ENCODE measurements around the gene HDAC7. TPM values are rescaled to one million over a fixed set of nuclear protein-coding genes. Genes with fewer than 3 reads are reported as not detected.

The HDAC7 gene
- total RNA-seq (2014; rRNA removed; shearing (Covaris generic); ENCODE audit: low replicate concordance): 30.5 and 31.5 TPM in 2 replicates

- DNase-seq: peak; percentile 94
- peaks cover 24% of the 10 kb centered on the region for H3K36me3 ChIP-seq
- H3K9me3 ChIP-seq: no peaks in the 10 kb centered on the region
- peak within 1 kb of the TSS; percentile 75 for H3K4me3 ChIP-seq
- no peaks in the 10 kb centered on the region for H3K27me3 ChIP-seq
Measured at GRCh38 chr12:47819896-47820630, at the start of gene HDAC7. HDAC7 (minus strand) TSS chr12:47819903; CDS start chr12:47819785, 118 bp downstream.

- H3K27me3 ChIP-seq: no peaks in the 10 kb centered on the region
- DNase-seq: no peak
- peaks cover 17% of the 10 kb centered on the region for H3K36me3 ChIP-seq
- H3K9me3 ChIP-seq: no peaks in the 10 kb centered on the region
- no peak overlapping the region for H3K4me3 ChIP-seq
Measured at GRCh38 chr12:47868552-47869031, 48.9 kb upstream of the HDAC7 start.

GRCh38 chr12:47868041-47868440, 48.3 kb upstream of the HDAC7 start:
- no peaks in the 10 kb centered on the region for H3K9me3 ChIP-seq
- H3K4me3 ChIP-seq: no peak overlapping the region
- no peaks in the 10 kb centered on the region for H3K27me3 ChIP-seq
- peak; percentile 73 for DNase-seq
- H3K36me3 ChIP-seq: peaks cover 17% of the 10 kb centered on the region

GRCh38 chr12:47867495-47867941, 47.8 kb upstream of the HDAC7 start:
- Histone ChIP-seq H3K4me3 (no peak overlapping the region), H3K36me3 (peaks cover 17% of the 10 kb centered on the region), H3K27me3 (no peaks in the 10 kb centered on the region), H3K9me3 (no peaks in the 10 kb centered on the region)
- peak; percentile 86 for DNase-seq

GRCh38 chr12:47864646-47865235, 45.0 kb upstream of the HDAC7 start:
- DNase-seq: no peak
- no peak overlapping the region for H3K4me3 ChIP-seq
- H3K27me3 ChIP-seq: no peaks in the 10 kb centered on the region
- H3K36me3 ChIP-seq: peaks cover 17% of the 10 kb centered on the region
- H3K9me3 ChIP-seq: no peaks in the 10 kb centered on the region

GRCh38 chr12:47863985-47864384, 44.3 kb upstream of the HDAC7 start:
- H3K4me3 ChIP-seq: no peak overlapping the region
- DNase-seq: peak; percentile 32
- H3K36me3 ChIP-seq: peaks cover 17% of the 10 kb centered on the region
- no peaks in the 10 kb centered on the region for H3K27me3 ChIP-seq
- H3K9me3 ChIP-seq: no peaks in the 10 kb centered on the region

GRCh38 chr12:47863467-47863866, 43.8 kb upstream of the HDAC7 start:
- peaks cover 17% of the 10 kb centered on the region for H3K36me3 ChIP-seq
- no peaks in the 10 kb centered on the region for H3K9me3 ChIP-seq

GRCh38 chr12:47862881-47863280, 43.2 kb upstream of the HDAC7 start:
- no peak for DNase-seq
- Histone ChIP-seq H3K27me3 (no peaks in the 10 kb centered on the region), H3K36me3 (peaks cover 17% of the 10 kb centered on the region), H3K9me3 (no peaks in the 10 kb centered on the region), H3K4me3 (no peak overlapping the region)

More at GRCh38 chr12:47863467-47863866, 43.8 kb upstream of the HDAC7 start:
- no peaks in the 10 kb centered on the region for H3K27me3 ChIP-seq
- H3K4me3 ChIP-seq: no peak overlapping the region
- DNase-seq: no peak

GRCh38 chr12:47862167-47862750, 42.6 kb upstream of the HDAC7 start:
- no peak for DNase-seq
- H3K36me3 ChIP-seq: peaks cover 17% of the 10 kb centered on the region
- no peaks in the 10 kb centered on the region for H3K9me3 ChIP-seq
- H3K27me3 ChIP-seq: no peaks in the 10 kb centered on the region
- no peak overlapping the region for H3K4me3 ChIP-seq

- no peaks in the 10 kb centered on the region for H3K9me3 ChIP-seq
- no peaks in the 10 kb centered on the region for H3K27me3 ChIP-seq
- no peak for DNase-seq
- H3K36me3 ChIP-seq: peaks cover 16% of the 10 kb centered on the region
- H3K4me3 ChIP-seq: no peak overlapping the region
Measured at GRCh38 chr12:47860873-47861272, 41.2 kb upstream of the HDAC7 start.

GRCh38 chr12:47860279-47860841, 40.7 kb upstream of the HDAC7 start:
- Histone ChIP-seq H3K27me3 (no peaks in the 10 kb centered on the region), H3K9me3 (no peaks in the 10 kb centered on the region), H3K36me3 (peaks cover 17% of the 10 kb centered on the region), H3K4me3 (no peak overlapping the region)
- DNase-seq: no peak

- no peak for DNase-seq
Measured at GRCh38 chr12:47858511-47859266, 39.0 kb upstream of the HDAC7 start.

GRCh38 chr12:47856721-47857575, 37.2 kb upstream of the HDAC7 start:
- Histone ChIP-seq H3K36me3 (peaks cover 19% of the 10 kb centered on the region), H3K9me3 (no peaks in the 10 kb centered on the region), H3K27me3 (no peaks in the 10 kb centered on the region), H3K4me3 (no peak overlapping the region)
- DNase-seq: no peak

More at GRCh38 chr12:47858511-47859266, 39.0 kb upstream of the HDAC7 start:
- H3K27me3 ChIP-seq: no peaks in the 10 kb centered on the region
- no peak overlapping the region for H3K4me3 ChIP-seq
- peaks cover 21% of the 10 kb centered on the region for H3K36me3 ChIP-seq
- no peaks in the 10 kb centered on the region for H3K9me3 ChIP-seq

- Histone ChIP-seq H3K36me3 (peaks cover 15% of the 10 kb centered on the region), H3K9me3 (no peaks in the 10 kb centered on the region), H3K27me3 (no peaks in the 10 kb centered on the region), H3K4me3 (no peak overlapping the region)
- DNase-seq: no peak
Measured at GRCh38 chr12:47856094-47856493, 36.4 kb upstream of the HDAC7 start.

- no peaks in the 10 kb centered on the region for H3K27me3 ChIP-seq
- H3K9me3 ChIP-seq: no peaks in the 10 kb centered on the region
Measured at GRCh38 chr12:47855502-47855901, 35.8 kb upstream of the HDAC7 start.

GRCh38 chr12:47854531-47854930, 34.8 kb upstream of the HDAC7 start:
- Histone ChIP-seq H3K4me3 (no peak overlapping the region), H3K36me3 (peaks cover 15% of the 10 kb centered on the region), H3K27me3 (no peaks in the 10 kb centered on the region), H3K9me3 (no peaks in the 10 kb centered on the region)
- DNase-seq: no peak

More at GRCh38 chr12:47855502-47855901, 35.8 kb upstream of the HDAC7 start:
- no peak for DNase-seq
- H3K4me3 ChIP-seq: no peak overlapping the region
- peaks cover 15% of the 10 kb centered on the region for H3K36me3 ChIP-seq

All from MG63 (cell line).